Omental fat pad (tissue), 4 donors: ENCODE data around the gene NRG4. TPM values are rescaled to one million over a fixed set of nuclear protein-coding genes. Genes with fewer than 3 reads are reported as not detected.

Source experiments
- ATAC-seq: fragments of 150-250 bp; one replicate; pipeline ENCODE4 v1.9.1; 2016; ENCODE audit warnings: mild to moderate bottlenecking, moderate library complexity; ENCODE audit not compliant: low FRiP score
- DNase-seq: peaks from one replicate; pipeline ENCODE4 v3.0.0-alpha.2; 2019; ENCODE audit warnings: low spot score
- total RNA-seq, 4 donors: library from RNA; depleted of rRNA; stranded (reverse); fragments of >200 nt; gene quantifications; one replicate each; pipeline ENCODE4 v1.1.0, GENCODE V29; 2016
- TF ChIP-seq, protein P1 (sequence below), 3 donors: fragments of 450-650 bp; IDR thresholded peaks; one replicate each; pipeline ENCODE4 v1.5.1; 2016 to 2017; ENCODE audit warnings: antibody characterized with exemption in 3 of 3, mild to moderate bottlenecking in 3 of 3, moderate library complexity in 2 of 3

Gene NRG4
- total RNA-seq, 4 donors from 2014 or later: 1.1 to 7.5 (median 2.9) TPM; not detected in 1

DNA sequence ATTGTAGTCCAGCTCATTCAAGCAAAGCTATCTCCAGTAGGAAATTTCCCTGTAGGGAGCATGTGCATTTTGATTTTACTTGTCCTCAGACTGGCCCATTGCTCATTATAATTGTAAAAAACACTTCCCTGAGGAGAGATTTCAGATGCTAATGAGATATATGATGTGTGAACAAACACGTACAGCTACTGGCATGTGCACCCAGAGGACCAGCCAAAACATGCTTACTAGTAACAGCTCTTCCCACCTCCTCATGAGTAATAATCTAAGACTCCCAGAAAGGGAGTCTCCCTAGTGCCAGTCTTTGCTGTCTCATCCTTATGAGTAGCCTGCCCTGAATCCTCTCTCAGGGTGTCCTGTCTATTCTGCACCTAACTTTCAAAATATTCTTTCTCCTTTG is 65.1 kb downstream of the NRG4 start:
- DNase-seq (no peak), ATAC-seq (peak; percentile 97)
- TF ChIP-seq, protein P1, sequence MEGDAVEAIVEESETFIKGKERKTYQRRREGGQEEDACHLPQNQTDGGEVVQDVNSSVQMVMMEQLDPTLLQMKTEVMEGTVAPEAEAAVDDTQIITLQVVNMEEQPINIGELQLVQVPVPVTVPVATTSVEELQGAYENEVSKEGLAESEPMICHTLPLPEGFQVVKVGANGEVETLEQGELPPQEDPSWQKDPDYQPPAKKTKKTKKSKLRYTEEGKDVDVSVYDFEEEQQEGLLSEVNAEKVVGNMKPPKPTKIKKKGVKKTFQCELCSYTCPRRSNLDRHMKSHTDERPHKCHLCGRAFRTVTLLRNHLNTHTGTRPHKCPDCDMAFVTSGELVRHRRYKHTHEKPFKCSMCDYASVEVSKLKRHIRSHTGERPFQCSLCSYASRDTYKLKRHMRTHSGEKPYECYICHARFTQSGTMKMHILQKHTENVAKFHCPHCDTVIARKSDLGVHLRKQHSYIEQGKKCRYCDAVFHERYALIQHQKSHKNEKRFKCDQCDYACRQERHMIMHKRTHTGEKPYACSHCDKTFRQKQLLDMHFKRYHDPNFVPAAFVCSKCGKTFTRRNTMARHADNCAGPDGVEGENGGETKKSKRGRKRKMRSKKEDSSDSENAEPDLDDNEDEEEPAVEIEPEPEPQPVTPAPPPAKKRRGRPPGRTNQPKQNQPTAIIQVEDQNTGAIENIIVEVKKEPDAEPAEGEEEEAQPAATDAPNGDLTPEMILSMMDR (IDR thresholded peaks at IDR 0.05): no peak

DNA sequence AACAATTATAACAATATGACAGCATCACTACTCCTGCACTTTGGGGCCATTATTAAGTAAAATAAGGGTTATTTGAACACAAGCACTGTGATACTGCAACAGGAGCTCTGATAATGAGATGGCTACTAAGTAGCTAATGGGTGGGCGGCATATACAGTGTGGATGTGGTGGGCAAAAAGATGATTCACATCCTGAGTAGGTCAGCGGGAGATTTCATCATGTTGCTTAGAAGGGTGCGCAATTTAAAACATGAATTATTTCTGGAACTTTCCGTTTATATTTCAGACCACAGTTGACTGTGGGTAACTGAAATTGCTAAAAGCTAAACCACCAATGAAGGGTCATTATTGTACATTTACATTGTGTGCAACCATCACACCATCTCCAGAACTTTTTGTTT is 66.3 kb downstream of the NRG4 start:
- TF ChIP-seq, protein P1 (IDR thresholded peaks at IDR 0.05): no peak
- ATAC-seq (no peak), DNase-seq (no peak)

DNA sequence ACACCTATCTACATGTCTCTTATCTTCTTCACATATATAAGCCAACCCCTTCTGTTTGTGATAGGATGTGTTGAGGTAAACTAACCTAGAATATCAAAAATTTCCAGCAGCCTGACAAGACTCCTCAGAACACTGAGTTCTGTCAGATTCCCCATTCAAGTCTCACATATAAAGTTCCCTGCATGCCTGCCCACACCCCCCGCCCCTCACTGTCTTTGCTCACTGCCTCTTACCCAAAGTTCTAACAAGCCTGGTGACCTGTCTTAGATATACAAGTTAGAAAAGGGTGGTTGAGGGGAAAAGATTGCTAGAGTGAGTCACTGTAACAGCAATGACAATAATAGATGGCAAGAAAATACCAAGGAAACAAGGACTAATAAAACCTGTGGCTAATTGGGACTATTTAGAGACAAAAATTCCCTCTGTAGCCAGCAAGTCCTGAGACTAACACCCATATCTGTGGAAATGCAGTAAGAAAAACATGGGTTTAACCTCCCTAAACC is 68.5 kb downstream of the NRG4 start:
- TF ChIP-seq, protein P1 (IDR thresholded peaks at IDR 0.05): no peak
- DNase-seq: no peak
- no peak for ATAC-seq

DNA sequence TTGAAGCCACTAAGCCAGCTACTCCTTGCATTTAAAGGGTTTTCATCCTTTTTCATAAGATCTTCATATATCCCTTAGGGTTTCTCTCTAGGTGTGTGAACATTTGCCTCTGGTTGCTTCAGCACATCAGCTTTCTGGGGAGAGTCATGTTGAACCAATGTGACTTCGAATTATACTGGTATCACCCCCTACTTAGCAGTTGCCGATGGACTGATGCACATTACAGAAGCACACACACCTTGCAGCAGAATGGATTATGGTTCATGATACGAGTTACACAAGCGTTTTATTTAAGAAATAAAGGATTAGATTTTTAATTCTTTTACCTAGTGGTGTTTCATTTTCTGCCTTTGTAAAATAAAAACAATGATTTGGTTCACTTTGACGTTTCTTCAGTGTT is 69.0 kb downstream of the NRG4 start:
- TF ChIP-seq, protein P1 (IDR thresholded peaks at IDR 0.05): no peak
- ATAC-seq (no peak), DNase-seq (no peak)

DNA sequence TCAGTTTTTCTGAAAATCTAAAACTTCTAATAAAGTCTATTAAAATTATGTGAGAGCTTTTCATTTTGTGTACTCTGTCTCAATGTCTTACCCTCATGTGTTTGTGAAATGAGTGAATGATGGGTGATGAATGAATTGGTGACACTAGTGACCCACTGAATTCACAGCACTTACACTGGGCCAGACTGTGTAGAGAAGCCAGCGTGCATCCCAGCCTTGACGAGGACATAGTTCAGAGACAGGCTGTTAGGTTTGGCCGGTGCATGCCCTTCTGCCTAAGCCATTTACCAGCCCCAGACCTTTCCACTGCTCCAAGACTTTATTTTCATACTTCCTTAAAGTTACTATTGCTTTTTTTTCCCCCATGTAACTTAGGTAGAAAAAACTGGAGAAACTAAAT is 69.8 kb downstream of the NRG4 start:
- ATAC-seq (no peak), DNase-seq (no peak)
- TF ChIP-seq, protein P1 (IDR thresholded peaks at IDR 0.05): no peak

DNA sequence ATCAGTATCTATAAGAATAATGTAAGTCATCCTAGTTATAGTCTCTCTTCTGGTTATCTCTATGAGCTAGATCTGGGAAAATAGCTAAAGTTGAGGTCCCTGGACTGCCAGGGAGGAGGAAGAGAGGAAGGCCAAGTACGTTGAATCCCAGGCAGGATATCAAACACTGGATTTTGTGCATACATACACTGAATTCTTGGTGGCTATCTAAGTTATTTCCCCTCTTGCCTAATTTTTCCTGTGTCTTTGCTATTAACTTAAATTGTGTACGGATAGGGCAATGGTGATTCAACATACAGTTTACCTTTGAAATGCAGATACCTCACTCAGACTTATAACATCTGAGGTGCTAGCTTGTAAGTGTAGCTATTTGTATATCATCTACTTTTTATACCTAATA is 81.4 kb downstream of the NRG4 start:
- ATAC-seq: no peak
- TF ChIP-seq, protein P1 (IDR thresholded peaks at IDR 0.05): no peak
- no peak for DNase-seq

DNA sequence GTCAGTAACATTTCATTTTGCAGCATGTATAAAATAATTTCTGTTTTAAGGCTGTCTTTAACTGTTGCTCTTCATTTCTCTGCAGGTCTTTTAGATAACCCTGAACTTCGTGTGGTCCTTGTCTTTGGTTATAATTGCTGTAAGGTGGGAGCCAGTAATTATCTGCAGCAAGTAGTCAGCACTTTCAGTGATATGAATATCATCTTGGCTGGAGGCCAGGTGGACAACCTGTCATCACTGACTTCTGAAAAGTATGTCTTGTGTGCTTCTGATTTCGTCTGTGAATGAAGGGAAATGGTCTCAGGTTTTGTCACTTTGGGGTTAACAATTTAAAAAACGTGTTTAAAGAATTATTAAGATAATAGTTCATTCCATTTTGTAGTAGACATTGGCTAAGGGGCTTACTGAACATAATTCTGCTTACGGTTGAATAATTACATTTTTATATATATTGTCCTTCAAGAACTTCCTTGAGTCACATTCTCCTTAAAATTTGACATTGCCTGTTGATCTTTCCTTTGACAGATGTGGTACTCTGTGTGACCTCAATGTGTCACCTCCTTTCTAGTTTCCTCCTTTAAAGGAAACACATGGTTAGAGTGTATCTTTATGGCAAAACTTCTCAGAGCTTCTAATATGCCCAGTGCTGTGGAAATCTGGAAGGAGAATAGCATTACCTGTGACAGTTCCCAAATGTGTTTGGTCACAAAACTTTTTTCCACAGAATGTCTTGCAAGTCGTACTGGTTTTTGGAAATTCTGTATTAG is 82.2 kb downstream of the NRG4 start:
- TF ChIP-seq, protein P1 (IDR thresholded peaks at IDR 0.05): no peak
- no peak for DNase-seq
- ATAC-seq: no peak
